WERI-Rb-1 (cell line): ENCODE results near the gene RABGGTB.

Experiments used
- DNase-seq: peaks from one replicate; pipeline ENCODE4 v3.0.0-alpha.2; 2020
- H3K27ac ChIP-seq: fragments of 250-450 bp; sonication (Bioruptor Pico); 2 replicates; pipeline ENCODE4 v1.5.1; 2020; ENCODE audit warnings: mild to moderate bottlenecking, moderate library complexity
- H3K27me3 ChIP-seq: fragments of 250-450 bp; sonication (Bioruptor Pico); 2 replicates; pipeline ENCODE4 v1.5.1; 2021; ENCODE audit warnings: mild to moderate bottlenecking, low read depth, moderate library complexity; ENCODE audit not compliant: insufficient read depth, severe bottlenecking
- H3K36me3 ChIP-seq: fragments of 250-450 bp; sonication (Bioruptor Pico); 2 replicates; pipeline ENCODE4 v1.5.1; 2020; ENCODE audit warnings: mild to moderate bottlenecking, moderate library complexity
- H3K4me3 ChIP-seq: 2 replicates; pipeline ENCODE4 v1.5.1; 2011; ENCODE audit warnings: low read depth, mild to moderate bottlenecking, control low read depth, low read length
- H3K9me3 ChIP-seq: fragments of 250-450 bp; sonication (Bioruptor Pico); 2 replicates; pipeline ENCODE4 v1.5.1; 2021; ENCODE audit warnings: mild to moderate bottlenecking, moderate library complexity; ENCODE audit not compliant: severe bottlenecking
- TF ChIP-seq, protein P1 (sequence below): IDR thresholded peaks from 2 replicates; pipeline ENCODE4 v1.5.1; 2011; ENCODE audit warnings: low read depth, mild to moderate bottlenecking, control low read depth, inconsistent platforms, low read length

RABGGTB gene

GRCh38 chr1:75841421-75841820 lies 55.4 kb downstream of the RABGGTB start:
- DNase-seq, result no peak
- Histone ChIP-seq H3K27me3 (no peaks in the 10 kb centered on the region), H3K36me3 (no peaks in the 10 kb centered on the region), H3K27ac (no peak overlapping the region), H3K9me3 (no peaks in the 10 kb centered on the region), H3K4me3 (no peak overlapping the region)
- TF ChIP-seq, protein P1, sequence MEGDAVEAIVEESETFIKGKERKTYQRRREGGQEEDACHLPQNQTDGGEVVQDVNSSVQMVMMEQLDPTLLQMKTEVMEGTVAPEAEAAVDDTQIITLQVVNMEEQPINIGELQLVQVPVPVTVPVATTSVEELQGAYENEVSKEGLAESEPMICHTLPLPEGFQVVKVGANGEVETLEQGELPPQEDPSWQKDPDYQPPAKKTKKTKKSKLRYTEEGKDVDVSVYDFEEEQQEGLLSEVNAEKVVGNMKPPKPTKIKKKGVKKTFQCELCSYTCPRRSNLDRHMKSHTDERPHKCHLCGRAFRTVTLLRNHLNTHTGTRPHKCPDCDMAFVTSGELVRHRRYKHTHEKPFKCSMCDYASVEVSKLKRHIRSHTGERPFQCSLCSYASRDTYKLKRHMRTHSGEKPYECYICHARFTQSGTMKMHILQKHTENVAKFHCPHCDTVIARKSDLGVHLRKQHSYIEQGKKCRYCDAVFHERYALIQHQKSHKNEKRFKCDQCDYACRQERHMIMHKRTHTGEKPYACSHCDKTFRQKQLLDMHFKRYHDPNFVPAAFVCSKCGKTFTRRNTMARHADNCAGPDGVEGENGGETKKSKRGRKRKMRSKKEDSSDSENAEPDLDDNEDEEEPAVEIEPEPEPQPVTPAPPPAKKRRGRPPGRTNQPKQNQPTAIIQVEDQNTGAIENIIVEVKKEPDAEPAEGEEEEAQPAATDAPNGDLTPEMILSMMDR, result no peak
